KG1 (cell line): Measurements from ENCODE around the gene TMEM263.
A peak's percentile ranks its signal among the peaks of the same experiment; 100 is the strongest.
"Not testable (repeated sequence)": the region's sequence is repeated elsewhere in the genome, so short reads cannot be mapped to it uniquely, and the experiment has no call there.

Source experiments
- DNase-seq: peaks from one replicate; lab custom pipeline; 2025; lab: John Stamatoyannopoulos, UW

Gene TMEM263

DNA sequence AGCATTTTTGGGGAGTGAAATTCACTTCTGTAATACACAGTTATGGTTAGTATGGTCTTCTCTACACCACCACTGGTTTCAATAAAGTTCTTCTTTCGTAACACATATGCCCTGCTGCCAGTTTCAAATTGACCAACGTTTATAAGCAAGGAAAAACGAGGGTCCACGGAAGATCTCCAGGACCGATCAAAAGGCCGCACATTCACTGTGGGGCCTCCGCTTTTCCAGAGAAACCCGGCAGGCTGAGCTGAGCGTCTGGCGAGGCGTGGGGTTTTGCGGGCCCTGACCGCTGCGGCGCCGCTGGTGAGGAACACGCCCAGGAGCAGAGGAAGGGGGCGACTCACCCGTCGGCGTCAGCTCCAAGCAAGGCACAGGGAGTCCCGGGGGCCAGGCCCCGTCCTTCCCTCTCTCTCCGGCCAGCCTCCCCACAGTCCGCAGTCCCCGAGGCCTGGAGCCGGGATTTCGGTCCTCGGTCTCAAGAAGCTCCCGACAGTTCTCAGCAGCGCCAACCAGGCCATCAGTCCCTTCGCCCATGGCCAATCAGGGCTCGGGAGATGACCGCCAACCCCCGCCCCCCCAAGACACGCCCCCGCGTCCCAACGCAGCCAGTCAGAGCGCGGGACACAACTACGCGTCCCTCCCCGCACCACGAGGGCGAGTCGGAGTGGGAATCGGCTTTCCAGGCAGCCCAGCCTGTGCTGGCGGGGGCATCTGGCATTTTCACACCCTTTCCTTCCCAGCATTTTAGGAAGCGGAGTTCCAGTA lies 31.1 kb downstream of the TMEM263 start, which contains the start of gene MTERF2:
TSS of gene MTERF2 (minus strand) at position 522 of the 765 bp plus-strand sequence. CDS start 8,432 bp downstream, outside the sequence.
- DNase-seq, result peak; percentile 80

DNA sequence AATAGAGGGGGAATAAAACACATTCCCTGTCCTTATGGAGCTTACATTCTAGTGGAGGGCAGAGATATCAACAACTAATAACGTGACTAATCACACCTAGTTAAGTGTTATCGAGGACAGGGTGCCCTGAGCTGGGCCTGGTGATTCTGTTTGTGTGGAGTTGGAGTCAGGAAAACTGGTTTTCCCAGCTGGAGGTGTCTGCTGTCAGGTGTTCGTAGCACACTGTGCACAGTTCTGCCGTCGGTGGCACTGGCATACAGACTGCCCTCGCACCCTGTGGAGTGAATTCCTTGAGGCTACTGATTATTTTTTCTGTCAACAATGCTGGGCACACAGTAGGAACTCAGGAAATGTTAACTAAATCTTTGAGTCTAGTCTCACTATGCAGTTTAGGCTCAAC lies 32.1 kb downstream of the TMEM263 start:
- DNase-seq, result no peak

DNA sequence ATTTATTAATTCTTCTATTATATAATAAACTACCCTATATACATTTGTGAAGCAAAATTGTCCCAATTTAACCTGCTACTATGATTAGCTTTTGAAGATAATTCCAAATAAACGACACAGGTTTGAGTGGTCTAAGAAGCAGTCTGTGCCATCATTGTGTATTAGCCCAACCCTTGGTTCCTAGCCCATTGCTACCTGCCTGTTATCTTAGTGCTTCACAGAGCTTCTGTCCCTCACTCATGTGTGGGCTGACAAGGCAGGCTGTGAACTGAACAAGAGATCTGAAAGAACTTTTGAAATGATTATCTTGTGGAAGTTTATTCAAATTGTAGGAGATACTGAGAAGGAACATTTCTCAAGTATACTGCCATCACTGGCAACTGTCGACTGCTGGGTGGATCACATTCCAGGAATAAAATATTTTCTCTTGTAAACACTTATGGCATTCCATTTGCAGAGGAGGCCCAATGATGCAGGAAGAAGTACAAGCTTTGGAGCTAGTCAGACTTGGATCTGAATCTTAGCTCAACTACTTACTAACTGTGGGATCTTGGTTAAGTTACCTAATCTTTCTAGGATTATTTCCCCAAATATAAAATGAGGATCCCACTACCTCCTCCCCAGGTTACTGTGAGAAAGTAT lies 39.0 kb downstream of the TMEM263 start:
- DNase-seq, result no peak

DNA sequence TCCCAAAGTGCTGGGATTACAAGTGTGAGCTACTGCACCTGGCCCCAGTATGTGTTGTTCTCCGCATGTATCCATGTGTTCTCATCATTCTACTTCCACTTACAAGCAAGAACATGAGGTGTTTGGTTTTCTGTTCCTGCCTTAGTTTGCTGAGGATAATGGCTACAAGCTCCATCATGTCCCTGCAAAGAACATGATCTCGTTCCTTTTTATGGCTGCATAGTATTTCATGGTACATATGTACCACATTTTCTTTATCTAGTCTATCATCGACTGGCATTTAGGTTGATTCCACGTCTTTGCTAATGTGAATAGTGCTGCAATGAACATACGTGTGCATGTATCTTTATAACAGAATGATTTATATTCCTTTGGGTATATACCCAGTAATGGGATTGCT lies 40.4 kb downstream of the TMEM263 start:
- DNase-seq, result not testable (repeated sequence)

DNA sequence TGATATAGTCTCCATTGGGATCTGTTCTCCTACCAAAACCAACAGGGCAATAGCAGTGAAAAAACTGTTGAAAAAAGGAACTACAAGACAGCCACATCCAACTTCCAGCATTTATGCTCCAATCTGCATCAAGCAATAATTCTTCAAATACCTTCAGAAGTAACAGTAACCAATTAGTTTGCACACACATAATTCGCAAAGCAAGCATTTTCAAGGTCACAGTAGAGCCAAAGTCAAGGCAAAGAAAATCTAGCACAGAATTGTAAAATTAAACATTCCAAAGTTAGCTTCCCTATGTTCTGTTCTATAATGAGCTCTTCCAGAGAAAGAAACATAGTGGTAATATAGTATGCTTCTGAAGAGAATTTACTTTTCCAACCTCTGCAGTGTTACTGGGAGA lies 42.2 kb downstream of the TMEM263 start:
- DNase-seq, result no peak

DNA sequence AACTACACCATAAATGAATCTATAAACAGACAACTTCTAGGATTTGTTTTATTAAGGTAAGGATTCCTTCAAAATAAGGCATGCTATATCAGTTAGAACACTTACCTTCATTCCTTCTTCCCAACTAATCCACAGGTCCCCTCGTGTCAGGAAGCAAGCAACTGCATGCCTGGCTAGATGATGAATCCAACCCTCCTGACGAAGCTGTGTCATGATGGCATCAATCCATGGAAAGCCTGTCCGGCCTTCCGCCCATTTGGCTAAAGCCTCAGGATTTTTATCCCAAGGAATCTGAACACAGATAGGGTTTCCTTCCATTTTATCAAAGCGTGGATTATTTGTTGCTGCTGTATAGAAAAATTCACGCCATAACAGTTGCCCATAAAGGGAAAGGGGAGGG lies 43.7 kb downstream of the TMEM263 start:
- no peak for DNase-seq

DNA sequence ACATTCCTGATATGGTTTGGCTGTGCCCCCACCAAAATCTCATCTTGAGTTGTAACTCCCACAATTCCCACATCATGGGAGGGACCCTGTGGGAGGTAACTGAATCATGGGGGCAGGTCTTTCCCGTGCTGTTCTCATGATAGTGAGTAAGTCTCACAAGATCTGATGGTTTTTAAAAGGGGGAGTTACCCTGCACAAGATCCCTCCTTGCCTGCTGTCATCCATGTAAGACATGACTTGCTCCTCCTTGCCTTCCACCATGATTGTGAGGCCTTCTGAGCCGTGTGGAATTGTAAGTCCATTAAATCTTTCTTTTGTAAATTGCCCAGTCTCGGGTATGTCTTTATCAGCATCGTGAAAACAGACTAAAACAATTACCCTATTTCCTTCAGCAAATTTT lies 47.0 kb downstream of the TMEM263 start:
- not testable (repeated sequence) for DNase-seq

DNA sequence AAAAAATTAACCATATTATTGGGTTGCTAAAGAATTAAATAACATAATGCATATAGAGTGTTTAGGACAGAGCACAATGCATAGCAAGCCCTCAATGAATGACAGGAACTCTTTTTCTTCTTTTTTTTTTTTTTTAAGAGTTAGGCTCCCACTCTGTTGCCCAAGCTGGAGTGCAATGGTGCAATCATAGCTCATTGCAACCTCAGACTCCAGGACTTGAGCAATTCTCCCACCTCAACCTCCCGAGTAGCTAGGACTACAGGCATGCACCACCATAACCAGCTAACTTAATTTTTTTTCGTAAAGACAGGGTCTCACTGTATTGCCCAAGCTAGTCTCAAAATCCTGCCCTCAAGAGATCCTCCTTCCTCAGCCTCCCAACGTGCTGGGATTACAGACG lies 51.7 kb downstream of the TMEM263 start:
- no peak for DNase-seq

DNA sequence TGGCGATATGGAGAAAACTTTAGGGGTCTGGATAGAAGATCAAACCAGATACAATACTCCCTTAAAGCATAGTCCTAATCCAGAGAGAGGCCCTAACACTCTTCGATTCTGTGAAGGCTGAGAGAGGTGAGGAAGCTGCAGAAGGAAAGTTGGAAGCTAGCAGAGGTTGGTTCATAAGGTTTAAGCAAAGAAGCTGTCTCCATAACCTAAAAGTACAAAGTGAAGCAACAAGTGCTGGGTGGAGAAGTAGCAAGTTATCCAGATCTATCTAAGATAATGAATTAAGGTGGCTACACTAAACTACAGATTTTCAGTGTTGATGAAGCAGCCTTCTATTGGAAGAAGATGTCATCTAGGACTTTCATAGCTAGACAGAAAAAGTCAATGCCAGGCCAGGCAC lies 55.8 kb downstream of the TMEM263 start:
- no peak for DNase-seq

DNA sequence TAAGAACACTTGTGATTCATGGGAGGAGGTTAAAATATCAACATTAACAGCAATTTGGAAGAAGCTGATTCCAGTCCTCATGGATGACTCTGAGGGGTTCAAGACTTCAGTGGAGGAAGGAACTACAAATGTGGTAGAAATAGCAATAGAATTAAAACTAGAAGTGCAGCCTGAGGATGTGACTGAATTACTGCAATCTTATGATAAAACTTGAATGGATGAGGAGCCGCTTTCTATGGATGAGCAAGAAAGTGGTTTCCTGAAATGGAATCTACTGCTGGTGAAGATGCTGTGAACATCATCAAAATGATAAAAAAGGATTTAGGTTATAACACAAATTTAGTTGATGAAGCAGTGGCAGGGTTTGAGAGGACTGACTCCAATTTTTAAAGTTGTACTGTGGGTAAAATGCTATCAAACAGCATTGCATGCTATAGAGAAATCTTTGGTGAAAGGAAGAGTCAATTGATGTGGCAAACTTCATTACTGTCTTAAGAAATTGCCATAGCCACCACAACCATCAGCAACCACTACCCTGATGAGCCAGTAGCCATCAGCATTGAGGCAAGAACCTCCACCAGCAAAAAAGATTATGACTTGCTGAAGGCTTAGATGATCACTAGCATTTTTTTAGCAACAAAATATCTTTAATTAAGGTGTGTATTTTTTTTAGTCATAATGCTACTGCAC lies 57.2 kb downstream of the TMEM263 start:
- DNase-seq, result no peak

DNA sequence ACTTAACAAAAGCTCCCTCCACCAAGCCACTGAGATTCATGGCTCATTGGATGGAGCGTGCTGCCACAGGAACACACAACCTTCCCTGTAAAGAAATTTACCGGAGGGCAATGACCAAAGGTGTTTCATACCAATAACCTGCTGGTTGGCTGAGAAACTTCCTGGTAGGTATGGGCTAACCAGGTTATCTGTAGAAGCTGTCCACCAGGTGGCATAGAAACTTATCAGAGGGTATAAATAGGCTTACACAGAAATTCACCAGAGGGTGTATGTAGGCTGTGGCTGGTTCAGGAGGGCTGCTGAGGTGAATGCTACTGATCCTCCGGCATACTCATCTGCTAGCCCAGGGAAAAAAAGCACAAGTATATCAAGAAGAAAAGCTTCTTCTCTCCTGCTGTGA lies 58.3 kb downstream of the TMEM263 start:
- DNase-seq, result no peak

DNA sequence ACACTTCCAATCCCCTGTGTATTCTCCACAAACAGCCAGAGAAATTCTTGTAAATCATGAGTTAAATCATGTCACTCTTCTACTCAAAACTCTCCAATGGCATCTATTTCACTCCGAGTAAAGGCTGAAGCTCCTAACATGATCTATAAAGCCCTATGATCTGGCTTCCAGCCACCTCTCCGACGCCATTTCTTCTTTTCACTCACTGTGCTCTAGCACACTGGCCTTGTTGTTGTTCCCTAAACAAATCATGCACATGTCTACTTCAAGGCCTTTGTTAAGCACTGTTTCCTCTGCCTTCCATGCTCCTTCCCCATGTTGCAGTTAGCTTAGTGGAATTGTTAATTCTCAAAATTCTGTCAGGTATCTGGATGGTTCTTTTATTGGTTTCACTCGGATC lies 61.3 kb downstream of the TMEM263 start:
- DNase-seq, result no peak

DNA sequence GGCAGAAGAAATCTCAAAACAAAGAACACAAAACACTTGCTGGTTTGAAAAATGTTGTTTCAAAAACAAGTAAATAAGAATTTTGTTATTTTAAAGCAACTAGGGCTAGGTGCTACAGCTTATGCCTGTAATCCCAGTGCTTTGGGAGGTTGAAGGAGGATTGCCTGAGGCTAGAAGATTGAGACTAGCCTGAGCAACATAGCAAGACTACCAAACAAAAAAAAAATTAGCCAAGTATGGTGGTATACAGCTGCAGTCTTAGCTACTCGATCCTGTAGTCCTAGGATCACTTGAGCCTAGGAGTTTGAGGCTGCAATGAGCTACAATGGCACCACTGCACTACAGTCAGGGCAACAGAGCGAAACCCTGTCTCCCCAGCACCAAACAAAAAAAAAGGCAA lies 63.8 kb downstream of the TMEM263 start:
- DNase-seq, result no peak
